MM.1S (cell line): ENCODE results near the gene CHTOP.
"Not testable (repeated sequence)": the region's sequence is repeated elsewhere in the genome, so short reads cannot be mapped to it uniquely, and the experiment has no call there.

ENCODE experiments used
- DNase-seq: peaks from one replicate; pipeline ENCODE4 v3.0.0-alpha.2; 2015
- H2AFZ ChIP-seq: fragments of 300-600 bp; sonication (generic); 2 replicates; pipeline ENCODE4 v1.6.0; 2016; ENCODE audit warnings: antibody characterized with exemption, low read length
- H3F3A ChIP-seq: fragments of 300-600 bp; sonication (generic); 2 replicates; pipeline ENCODE4 v1.6.1; 2016; ENCODE audit warnings: mild to moderate bottlenecking, antibody characterized with exemption, low read length, moderate library complexity, mixed read lengths; ENCODE audit not compliant: insufficient read depth
- H3K27ac ChIP-seq: fragments of 300-600 bp; sonication (generic); 2 replicates; pipeline ENCODE4 v1.5.1; 2016; ENCODE audit warnings: mild to moderate bottlenecking, low read length
- H3K27me3 ChIP-seq: fragments of 300-600 bp; sonication (generic); replicated peaks from 2 replicates; pipeline ENCODE4 v1.6.0; 2016; ENCODE audit warnings: low read length; ENCODE audit not compliant: insufficient read depth
- H3K36me3 ChIP-seq: fragments of 300-600 bp; sonication (generic); replicated peaks from 2 replicates; pipeline ENCODE4 v1.6.1; 2016; ENCODE audit warnings: mild to moderate bottlenecking, low read length, mixed read lengths; ENCODE audit not compliant: insufficient read depth
- H3K4me1 ChIP-seq: fragments of 300-600 bp; sonication (generic); 2 replicates; pipeline ENCODE4 v1.6.1; 2016; ENCODE audit warnings: low read length, mixed read lengths
- H3K4me2 ChIP-seq: fragments of 300-600 bp; sonication (generic); 2 replicates; pipeline ENCODE4 v1.6.0; 2016; ENCODE audit warnings: low read depth, low read length
- H3K4me3 ChIP-seq: fragments of 300-600 bp; sonication (generic); 2 replicates; pipeline ENCODE4 v1.5.1; 2016; ENCODE audit warnings: low read length, mixed read lengths
- H3K79me2 ChIP-seq: fragments of 300-600 bp; sonication (generic); 2 replicates; pipeline ENCODE4 v1.6.1; 2016; ENCODE audit warnings: mixed run types, low read length, mixed read lengths
- H3K9ac ChIP-seq: fragments of 300-600 bp; sonication (generic); 2 replicates; pipeline ENCODE4 v1.6.1; 2016; ENCODE audit warnings: low read length, mixed read lengths
- H3K9me2 ChIP-seq: fragments of 300-600 bp; sonication (generic); replicated peaks from 2 replicates; pipeline ENCODE4 v1.6.1; 2016; ENCODE audit warnings: mild to moderate bottlenecking, low read length, mixed read lengths; ENCODE audit not compliant: insufficient read depth
- H3K9me3 ChIP-seq: fragments of 300-600 bp; sonication (generic); replicated peaks from 2 replicates; pipeline ENCODE4 v1.6.1; 2016; ENCODE audit warnings: mild to moderate bottlenecking, low read length, mixed read lengths; ENCODE audit not compliant: insufficient read depth
- H4K20me1 ChIP-seq: fragments of 300-600 bp; sonication (generic); 2 replicates; pipeline ENCODE4 v1.6.1; 2016; ENCODE audit warnings: mild to moderate bottlenecking, low read length, moderate library complexity, mixed read lengths; ENCODE audit not compliant: insufficient read depth
- EZH2 ChIP-seq: fragments of 300-600 bp; sonication (generic); optimal IDR thresholded peaks from 2 replicates; pipeline ENCODE3; 2017; ENCODE audit warnings: low read depth, mild to moderate bottlenecking, antibody characterized with exemption, low read length, mixed read lengths
- EZH2phosphoT487 ChIP-seq: fragments of 300-600 bp; sonication (generic); IDR thresholded peaks from 2 replicates; pipeline ENCODE4 v1.6.1; 2018; ENCODE audit warnings: antibody characterized with exemption, low read length
- TF ChIP-seq, protein P1 (sequence below): fragments of 300-600 bp; sonication (generic); IDR thresholded peaks from 2 replicates; pipeline ENCODE4 v1.5.1; 2016; ENCODE audit warnings: antibody characterized with exemption, low read length, mixed read lengths

The CHTOP gene

GRCh38 chr1:153636312-153636711 lies 2.4 kb downstream of the CHTOP start:
- Histone ChIP-seq H3K79me2 (peaks cover 73% of the 10 kb centered on the region), H3K4me1 (peaks cover 4% of the 10 kb centered on the region; the same call in 1 of the 2 replicates), H3K4me2 (no peak overlapping the region), H3K9me2 (no peaks in the 10 kb centered on the region), H4K20me1 (no peaks in the 10 kb centered on the region), H3K9ac (no peak overlapping the region), H3K36me3 (peaks cover 42% of the 10 kb centered on the region), H3K27ac (no peak overlapping the region), H3K4me3 (no peak overlapping the region), H2AFZ (no peak overlapping the region), H3K27me3 (no peaks in the 10 kb centered on the region), H3K9me3 (no peaks in the 10 kb centered on the region), H3F3A (peaks cover 5% of the 10 kb centered on the region)
- TF ChIP-seq, protein P1, sequence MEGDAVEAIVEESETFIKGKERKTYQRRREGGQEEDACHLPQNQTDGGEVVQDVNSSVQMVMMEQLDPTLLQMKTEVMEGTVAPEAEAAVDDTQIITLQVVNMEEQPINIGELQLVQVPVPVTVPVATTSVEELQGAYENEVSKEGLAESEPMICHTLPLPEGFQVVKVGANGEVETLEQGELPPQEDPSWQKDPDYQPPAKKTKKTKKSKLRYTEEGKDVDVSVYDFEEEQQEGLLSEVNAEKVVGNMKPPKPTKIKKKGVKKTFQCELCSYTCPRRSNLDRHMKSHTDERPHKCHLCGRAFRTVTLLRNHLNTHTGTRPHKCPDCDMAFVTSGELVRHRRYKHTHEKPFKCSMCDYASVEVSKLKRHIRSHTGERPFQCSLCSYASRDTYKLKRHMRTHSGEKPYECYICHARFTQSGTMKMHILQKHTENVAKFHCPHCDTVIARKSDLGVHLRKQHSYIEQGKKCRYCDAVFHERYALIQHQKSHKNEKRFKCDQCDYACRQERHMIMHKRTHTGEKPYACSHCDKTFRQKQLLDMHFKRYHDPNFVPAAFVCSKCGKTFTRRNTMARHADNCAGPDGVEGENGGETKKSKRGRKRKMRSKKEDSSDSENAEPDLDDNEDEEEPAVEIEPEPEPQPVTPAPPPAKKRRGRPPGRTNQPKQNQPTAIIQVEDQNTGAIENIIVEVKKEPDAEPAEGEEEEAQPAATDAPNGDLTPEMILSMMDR, result no peak
- TF ChIP-seq EZH2phosphoT487, result no peak
- TF ChIP-seq EZH2, result no peak
- DNase-seq, result no peak

DNA sequence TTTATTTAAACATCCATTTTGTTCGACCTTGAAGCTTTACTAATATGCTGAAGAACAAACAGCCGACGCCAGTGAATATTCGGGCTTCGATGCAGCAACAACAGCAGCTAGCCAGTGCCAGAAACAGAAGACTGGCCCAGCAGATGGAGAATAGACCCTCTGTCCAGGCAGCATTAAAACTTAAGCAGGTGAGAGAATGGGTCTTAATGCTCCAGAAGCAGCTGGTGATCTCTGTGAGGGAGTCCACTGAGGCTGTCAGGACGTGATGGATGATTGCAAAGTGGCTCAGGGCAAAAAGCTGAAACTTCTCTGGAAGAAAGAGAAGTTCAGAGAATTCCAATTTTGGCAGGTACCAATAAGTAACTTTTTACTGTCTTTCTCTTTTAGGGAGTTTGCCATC lies 4.4 kb downstream of the CHTOP start:
- peaks cover 4% of the 10 kb centered on the region; the same call in 1 of the 2 replicates for H3K4me1 ChIP-seq
- no peaks in the 10 kb centered on the region for H3K9me2 ChIP-seq
- H3K79me2 ChIP-seq, result peaks cover 93% of the 10 kb centered on the region
- H3K4me2 ChIP-seq, result no peak overlapping the region
- H2AFZ ChIP-seq, result no peak overlapping the region
- no peaks in the 10 kb centered on the region for H3K27me3 ChIP-seq
- TF ChIP-seq EZH2phosphoT487, result no peak
- TF ChIP-seq EZH2, result no peak
- TF ChIP-seq, protein P1, result no peak
- H3K4me3 ChIP-seq, result no peak overlapping the region
- H3K9me3 ChIP-seq, result no peaks in the 10 kb centered on the region
- H4K20me1 ChIP-seq, result no peaks in the 10 kb centered on the region
- no peak overlapping the region for H3K27ac ChIP-seq
- no peak overlapping the region for H3K9ac ChIP-seq
- H3K36me3 ChIP-seq, result peaks cover 60% of the 10 kb centered on the region
- DNase-seq, result no peak
- peaks cover 5% of the 10 kb centered on the region for H3F3A ChIP-seq

DNA sequence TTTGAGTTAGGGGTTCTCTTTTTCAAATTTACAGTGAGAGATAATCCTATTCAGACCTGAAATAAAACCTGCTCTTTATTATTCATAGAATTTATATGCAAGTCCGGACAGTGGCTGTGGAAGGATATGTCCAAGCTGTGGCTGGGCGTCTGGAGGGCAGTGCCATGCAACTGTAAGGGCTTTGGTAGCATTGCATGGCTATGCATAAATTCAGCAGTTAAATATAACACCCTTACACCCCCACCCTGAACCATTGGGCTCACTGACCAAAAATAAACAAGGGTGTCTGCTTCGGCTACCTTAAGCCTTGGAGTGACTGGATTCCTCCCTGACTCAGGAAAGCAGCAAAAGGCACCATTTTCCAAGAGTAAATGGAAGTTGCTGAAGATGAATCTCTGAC lies 5.4 kb downstream of the CHTOP start:
- no peaks in the 10 kb centered on the region for H4K20me1 ChIP-seq
- no peak overlapping the region for H3K9ac ChIP-seq
- H3K4me2 ChIP-seq, result no peak overlapping the region
- peaks cover under 1% of the 10 kb centered on the region for H3F3A ChIP-seq
- peaks cover 63% of the 10 kb centered on the region for H3K36me3 ChIP-seq
- H3K27ac ChIP-seq, result no peak overlapping the region
- no peak overlapping the region for H2AFZ ChIP-seq
- no peaks in the 10 kb centered on the region for H3K9me2 ChIP-seq
- H3K27me3 ChIP-seq, result no peaks in the 10 kb centered on the region
- peaks cover 99% of the 10 kb centered on the region for H3K79me2 ChIP-seq
- H3K4me3 ChIP-seq, result no peak overlapping the region
- no peaks in the 10 kb centered on the region for H3K9me3 ChIP-seq
- DNase-seq, result no peak
- H3K4me1 ChIP-seq, result no peaks in the 10 kb centered on the region
- TF ChIP-seq EZH2phosphoT487, result no peak
- no peak for TF ChIP-seq EZH2
- TF ChIP-seq, protein P1, result no peak

GRCh38 chr1:153640213-153640612 lies 6.3 kb downstream of the CHTOP start:
- H3K79me2 ChIP-seq, result peaks cover 99% of the 10 kb centered on the region

More at GRCh38 chr1:153640213-153640612, 6.3 kb downstream of the CHTOP start:
- H3K4me2 ChIP-seq, H4K20me1 ChIP-seq, H2AFZ ChIP-seq, H3K9me2 ChIP-seq, H3K27ac ChIP-seq, H3F3A ChIP-seq, H3K4me3 ChIP-seq, H3K4me1 ChIP-seq, H3K9me3 ChIP-seq, H3K9ac ChIP-seq, H3K27me3 ChIP-seq, DNase-seq: not testable (repeated sequence)
- peaks cover 63% of the 10 kb centered on the region for H3K36me3 ChIP-seq
